ENCODE data around the gene TNNI2. TPM values are rescaled to one million over a fixed set of nuclear protein-coding genes. Genes with fewer than 3 reads are reported as not detected.
"Not testable (repeated sequence)": the region's sequence is repeated elsewhere in the genome, so short reads cannot be mapped to it uniquely, and the experiment has no call there.

The TNNI2 gene
- total RNA-seq, 6 experiments from 2014 or later: 0.31 to 1.9 (median 1.1) TPM; not detected in 3

GRCh38 chr11:1881442-1882264, 42.9 kb downstream of the TNNI2 start:
- Histone ChIP-seq H3K4me3 (no peak overlapping the region), H3K27me3 (no peaks in the 10 kb centered on the region), H3K4me1 (no peaks in the 10 kb centered on the region), H3K27ac (no peak overlapping the region), H3K36me3 (no peaks in the 10 kb centered on the region), H3K9me3 (no peaks in the 10 kb centered on the region)
- DNase-seq: peak in 1 of 3 donors; percentile 48
- TF ChIP-seq POLR2A (IDR thresholded peaks at IDR 0.05) (no peak), CTCF (IDR thresholded peaks at IDR 0.05) (no peak)
- peak in 1 of 4 donors; percentile 17 for ATAC-seq
- intact Hi-C loops (cut with DNase I): no loop called here
- WGBS (ENCODE audit: insufficient coverage, low coverage, low lambda C conversion rate, missing lambda C conversion rate): 0% methylated on average over 3 of the region's 43 CpGs

GRCh38 chr11:1882265-1883238, 43.8 kb downstream of the TNNI2 start:
- WGBS (ENCODE audit: insufficient coverage, low coverage, low lambda C conversion rate, missing lambda C conversion rate): 26% methylated on average over 8 of the region's 23 CpGs
- Histone ChIP-seq H3K27ac (no peak overlapping the region), H3K4me1 (no peaks in the 10 kb centered on the region), H3K27me3 (no peaks in the 10 kb centered on the region), H3K4me3 (no peak overlapping the region), H3K9me3 (no peaks in the 10 kb centered on the region), H3K36me3 (no peaks in the 10 kb centered on the region)
- intact Hi-C loops (cut with DNase I): no loop called here
- DNase-seq: peak; percentile 84 to 87 (median 85)
- TF ChIP-seq POLR2A (IDR thresholded peaks at IDR 0.05): no peak
- peak; percentile 86 to 92 (median 89) for TF ChIP-seq CTCF (IDR thresholded peaks at IDR 0.05)
- ATAC-seq: peak; percentile 87 to 95 (median 92)

- Histone ChIP-seq H3K36me3 (no peaks in the 10 kb centered on the region), H3K27ac (no peak overlapping the region), H3K9me3 (no peaks in the 10 kb centered on the region), H3K4me1 (no peaks in the 10 kb centered on the region), H3K4me3 (no peak overlapping the region), H3K27me3 (no peaks in the 10 kb centered on the region)
- ATAC-seq (no peak), DNase-seq (peak in 1 of 3 donors; percentile 43)
- intact Hi-C loops (cut with DNase I): no loop called here
- TF ChIP-seq CTCF (IDR thresholded peaks at IDR 0.05) (no peak), POLR2A (IDR thresholded peaks at IDR 0.05) (no peak)
- 80% methylated on average over 4 of the region's 14 CpGs for WGBS (ENCODE audit: insufficient coverage, low coverage, low lambda C conversion rate, missing lambda C conversion rate)
Observed at GRCh38 chr11:1883346-1884302, 44.8 kb downstream of the TNNI2 start.

GRCh38 chr11:1884303-1884700, 45.5 kb downstream of the TNNI2 start:
- WGBS (ENCODE audit: insufficient coverage, low coverage, low lambda C conversion rate, missing lambda C conversion rate): 94% methylated on average over 3 of the region's 5 CpGs

GRCh38 chr11:1886551-1886950, 47.8 kb downstream of the TNNI2 start:
- DNase-seq; ATAC-seq; H3K27me3 ChIP-seq; H3K27ac ChIP-seq; H3K36me3 ChIP-seq; H3K4me1 ChIP-seq; intact Hi-C loops (cut with DNase I); H3K9me3 ChIP-seq; H3K4me3 ChIP-seq: not testable (repeated sequence)
- no CpG with 5 or more reads among the region's 13 CpGs for WGBS (ENCODE audit: insufficient coverage, low coverage, low lambda C conversion rate, missing lambda C conversion rate)

More at GRCh38 chr11:1884303-1884700, 45.5 kb downstream of the TNNI2 start:
- no peaks in the 10 kb centered on the region for H3K4me1 ChIP-seq
- H3K4me3 ChIP-seq: no peak overlapping the region
- peak in 1 of 3 donors; percentile 39 for DNase-seq
- H3K27me3 ChIP-seq: no peaks in the 10 kb centered on the region
- H3K27ac ChIP-seq: no peak overlapping the region
- intact Hi-C loops (cut with DNase I): no loop called here
- no peaks in the 10 kb centered on the region for H3K9me3 ChIP-seq
- no peak for ATAC-seq
- H3K36me3 ChIP-seq: no peaks in the 10 kb centered on the region
- TF ChIP-seq CTCF (IDR thresholded peaks at IDR 0.05): no peak
- TF ChIP-seq POLR2A (IDR thresholded peaks at IDR 0.05): no peak
